VCaP (cell line): ENCODE results near the gene ZNF333.

Source experiments
- H3K27ac ChIP-seq: fragments of 450-650 bp; 2 replicates; pipeline ENCODE4 v1.5.1; 2017
- CTCF ChIP-seq: fragments of 450-650 bp; conservative IDR thresholded peaks from 2 replicates; pipeline ENCODE4 v1.5.1; 2017; ENCODE audit warnings: mild to moderate bottlenecking, moderate library complexity

ZNF333 gene

GRCh38 chr19:14722127-14722526 is 32.3 kb downstream of the ZNF333 start:
- H3K27ac ChIP-seq: no peak overlapping the region
- no peak for TF ChIP-seq CTCF

- no peak overlapping the region for H3K27ac ChIP-seq
- TF ChIP-seq CTCF: no peak
Observed at GRCh38 chr19:14728595-14728994, 38.7 kb downstream of the ZNF333 start.

GRCh38 chr19:14731200-14731599 is 41.4 kb downstream of the ZNF333 start:
- TF ChIP-seq CTCF: no peak
- H3K27ac ChIP-seq: no peak overlapping the region

DNA sequence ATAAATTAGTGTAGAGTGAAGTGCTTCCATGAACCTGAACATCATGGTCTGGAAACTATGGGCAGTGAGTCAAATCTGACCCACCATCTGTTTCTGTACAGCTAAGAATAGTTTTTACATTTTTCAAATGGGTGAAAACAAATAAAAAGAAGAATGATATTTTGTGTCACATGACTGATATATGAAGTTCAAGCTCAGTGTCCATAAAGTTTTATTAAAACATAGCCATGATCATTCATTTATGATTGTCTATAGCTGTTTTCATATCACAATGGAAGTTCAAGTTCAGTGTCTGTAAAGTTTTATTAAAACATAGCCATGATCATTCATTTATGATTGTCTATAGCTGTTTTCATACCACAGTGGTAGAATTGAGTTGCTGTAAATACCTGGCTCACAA is 42.7 kb downstream of the ZNF333 start:
- TF ChIP-seq CTCF: no peak
- no peak overlapping the region for H3K27ac ChIP-seq

DNA sequence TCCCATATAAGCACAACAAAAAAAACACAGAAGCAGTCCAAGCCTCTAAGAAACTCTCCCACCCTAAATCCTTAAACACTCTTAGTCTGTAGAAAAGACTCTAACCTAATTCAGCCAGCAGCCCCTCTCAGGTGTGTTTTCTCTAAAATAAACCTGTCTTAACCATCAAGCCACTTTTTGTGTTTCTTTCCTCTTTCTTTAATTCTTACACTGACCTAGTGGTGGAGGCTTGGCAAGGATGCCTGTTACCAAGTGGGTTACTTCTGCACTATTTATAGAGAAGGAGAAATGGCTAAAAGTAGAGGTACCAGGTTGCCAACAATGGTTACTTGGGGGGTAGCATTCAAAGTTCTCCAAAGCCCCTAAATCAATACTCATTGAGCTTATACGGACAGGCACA is 43.7 kb downstream of the ZNF333 start:
- TF ChIP-seq CTCF: no peak
- H3K27ac ChIP-seq: no peak overlapping the region

GRCh38 chr19:14735915-14736314 is 46.1 kb downstream of the ZNF333 start:
- TF ChIP-seq CTCF: no peak
- no peak overlapping the region for H3K27ac ChIP-seq

GRCh38 chr19:14746886-14747285 is 57.0 kb downstream of the ZNF333 start:
- no peak overlapping the region for H3K27ac ChIP-seq
- TF ChIP-seq CTCF: no peak

DNA sequence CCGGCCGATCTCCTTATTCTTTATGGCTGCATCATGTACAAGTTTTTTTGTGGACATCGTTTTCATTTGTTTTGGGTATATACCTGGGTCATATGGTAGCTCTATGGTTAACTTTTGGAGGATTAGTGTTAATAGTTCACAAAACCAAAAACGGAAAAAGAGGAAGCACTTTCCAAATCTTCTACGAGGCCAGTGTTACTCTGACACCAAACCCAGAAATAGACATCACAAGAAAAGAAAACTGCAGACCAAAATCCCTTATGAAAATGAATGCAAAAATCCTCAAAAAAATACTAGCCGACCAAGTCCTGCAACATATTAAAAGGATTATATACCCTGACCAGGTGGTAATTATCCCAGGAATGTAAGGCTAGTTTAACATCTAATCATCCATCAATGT is 58.8 kb downstream of the ZNF333 start:
- H3K27ac ChIP-seq: no peak overlapping the region
- TF ChIP-seq CTCF: no peak
